ENCODE data around the gene TMEM131.

Gene TMEM131

DNA sequence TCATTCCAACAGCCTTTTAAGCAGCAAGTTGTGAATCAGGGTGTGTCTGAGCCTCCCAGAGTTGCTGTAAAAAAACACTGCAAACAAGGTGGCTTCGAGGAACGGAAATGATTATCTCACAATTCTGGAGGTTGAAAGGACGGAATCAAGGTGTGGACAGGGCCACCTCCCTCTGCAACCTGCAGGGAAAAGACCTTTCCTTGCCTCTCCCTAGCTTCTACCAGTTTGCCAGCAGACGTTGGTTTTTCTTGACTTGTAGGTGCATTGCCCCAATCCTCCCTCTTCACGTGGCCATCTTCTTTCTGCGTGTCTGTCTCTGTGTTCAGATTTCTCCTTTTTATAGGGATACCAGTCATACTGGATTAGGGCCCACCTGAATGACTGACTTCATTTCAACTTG, 24.8 kb upstream of the TMEM131 start:
- DNase-seq (ENCODE audit: low read depth in 2 of 2), result no peak

DNA sequence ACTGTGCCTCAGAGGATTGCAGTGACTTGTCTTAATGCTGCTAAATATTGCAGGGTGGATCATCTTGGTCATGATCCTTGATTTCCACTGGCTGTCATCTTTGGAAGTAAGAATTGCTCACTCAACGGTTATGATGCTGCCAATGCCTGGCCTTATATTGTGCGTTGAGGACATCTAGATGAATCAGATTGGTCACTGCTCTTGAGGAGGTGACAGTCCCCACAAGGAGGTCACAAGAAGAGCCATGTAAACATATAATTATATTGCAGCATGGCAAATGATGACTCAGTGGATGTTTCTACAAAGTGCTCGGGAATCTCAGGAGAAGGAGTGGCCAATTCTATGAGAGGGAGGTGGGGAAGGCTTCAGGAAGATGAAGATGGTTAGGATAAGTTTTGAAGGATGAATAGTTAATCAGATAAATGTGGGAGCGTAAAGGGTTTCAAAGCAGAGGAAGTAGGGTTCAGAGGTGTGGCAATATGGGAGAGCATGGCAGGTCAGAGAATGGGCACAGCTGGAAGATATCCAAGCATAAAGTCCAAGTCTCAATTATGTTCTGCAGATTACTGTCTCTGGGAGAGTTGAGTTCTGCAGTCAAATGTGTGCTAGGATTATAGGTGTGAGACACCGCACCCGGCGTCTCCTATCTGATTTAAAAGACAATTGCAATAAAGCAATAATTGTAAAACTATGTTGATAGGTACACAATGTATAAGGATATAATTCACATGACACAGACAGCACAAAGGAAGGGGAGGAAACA, 21.3 kb upstream of the TMEM131 start:
- no peak for DNase-seq (ENCODE audit: low read depth in 2 of 2)

DNA sequence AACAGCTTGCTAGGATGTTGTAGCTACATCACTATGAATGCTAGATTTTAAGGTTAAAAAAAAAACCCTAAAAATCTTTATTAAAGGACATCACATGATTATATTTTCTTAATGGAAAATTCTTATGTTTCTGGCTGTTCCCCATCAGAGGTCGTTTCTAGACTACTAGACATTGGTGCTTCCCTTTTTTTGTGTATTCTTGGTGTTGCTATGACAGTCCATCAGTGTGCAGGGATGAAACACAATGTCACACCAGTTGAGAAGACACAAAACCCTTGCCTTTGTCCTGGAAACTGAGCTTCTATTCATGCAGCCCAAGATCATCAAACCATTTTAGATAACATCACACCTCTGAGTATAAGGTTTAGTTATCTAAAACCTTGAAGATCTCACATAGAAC, 19.9 kb upstream of the TMEM131 start:
- no peak for DNase-seq (ENCODE audit: low read depth in 2 of 2)

DNA sequence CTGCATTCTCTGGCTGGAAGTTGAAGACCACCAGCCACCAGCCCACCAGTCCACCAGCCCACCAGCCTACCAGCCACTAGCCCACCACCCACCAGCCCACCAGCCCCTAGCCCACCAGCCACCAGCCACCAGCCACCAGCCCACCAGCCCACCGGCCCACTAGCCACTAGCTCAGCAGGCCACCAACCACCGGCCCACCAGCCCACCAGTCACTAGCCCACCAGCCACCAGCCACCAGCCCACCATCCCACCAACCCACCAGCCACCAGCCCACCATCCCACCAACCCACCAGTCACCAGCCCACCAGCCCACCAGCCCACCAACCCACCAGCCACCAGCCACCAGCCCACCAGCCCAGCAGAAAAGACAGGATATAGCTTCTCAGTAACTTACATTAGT, 18.6 kb upstream of the TMEM131 start:
- DNase-seq (ENCODE audit: low read depth in 2 of 2), result no peak

DNA sequence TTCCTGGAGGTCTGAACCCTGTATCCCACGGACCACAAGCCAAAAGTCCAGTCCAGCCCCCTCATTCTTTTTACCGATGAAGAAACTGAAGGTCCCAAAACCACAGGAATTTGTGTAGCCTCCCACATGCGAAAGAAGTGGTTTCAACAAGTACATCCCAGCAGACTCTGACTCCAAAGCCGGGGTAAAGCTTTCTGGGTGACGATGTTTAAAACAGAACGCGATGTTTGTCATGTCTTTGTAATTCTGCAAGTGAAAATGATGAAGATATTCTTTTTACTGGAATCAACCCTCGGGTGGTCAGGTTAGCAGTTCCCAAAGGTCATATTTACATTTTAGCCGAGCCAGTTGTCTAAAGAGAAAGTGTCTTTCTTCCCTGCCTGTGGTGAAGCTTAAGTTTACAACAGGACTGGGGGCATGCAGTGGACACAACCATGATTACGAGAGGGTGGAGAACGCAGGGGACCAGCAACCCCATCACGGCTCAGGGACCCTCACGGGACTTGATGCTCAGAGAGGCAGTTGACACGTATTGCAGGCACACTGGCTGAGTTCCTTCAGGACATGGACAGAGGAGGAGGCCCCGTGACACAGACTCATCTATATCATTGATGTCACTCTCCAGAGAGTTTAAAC, 17.8 kb upstream of the TMEM131 start:
- no peak for DNase-seq (ENCODE audit: low read depth in 2 of 2)

DNA sequence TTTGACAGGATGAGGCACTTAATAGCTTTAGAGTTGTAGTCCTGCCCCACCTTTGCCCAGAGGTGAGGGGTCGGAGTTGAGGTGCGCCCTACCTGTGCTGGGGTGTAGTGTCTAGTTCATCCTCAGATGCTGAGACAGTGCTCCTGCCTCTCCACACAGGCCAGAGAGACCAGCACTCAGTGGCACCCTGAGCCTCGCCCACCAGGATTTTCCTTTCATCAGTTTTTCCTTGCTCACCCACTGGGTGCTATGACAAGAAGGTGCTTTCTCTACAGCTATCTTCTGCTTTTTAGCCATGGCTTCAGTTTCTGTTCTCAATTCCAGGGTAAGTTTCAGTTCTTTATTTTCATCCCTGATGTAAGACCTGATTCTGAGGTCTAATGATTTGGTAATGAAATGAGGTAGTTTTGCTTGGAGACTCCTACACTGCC, 16.8 kb upstream of the TMEM131 start:
- no peak for DNase-seq (ENCODE audit: low read depth in 2 of 2)

DNA sequence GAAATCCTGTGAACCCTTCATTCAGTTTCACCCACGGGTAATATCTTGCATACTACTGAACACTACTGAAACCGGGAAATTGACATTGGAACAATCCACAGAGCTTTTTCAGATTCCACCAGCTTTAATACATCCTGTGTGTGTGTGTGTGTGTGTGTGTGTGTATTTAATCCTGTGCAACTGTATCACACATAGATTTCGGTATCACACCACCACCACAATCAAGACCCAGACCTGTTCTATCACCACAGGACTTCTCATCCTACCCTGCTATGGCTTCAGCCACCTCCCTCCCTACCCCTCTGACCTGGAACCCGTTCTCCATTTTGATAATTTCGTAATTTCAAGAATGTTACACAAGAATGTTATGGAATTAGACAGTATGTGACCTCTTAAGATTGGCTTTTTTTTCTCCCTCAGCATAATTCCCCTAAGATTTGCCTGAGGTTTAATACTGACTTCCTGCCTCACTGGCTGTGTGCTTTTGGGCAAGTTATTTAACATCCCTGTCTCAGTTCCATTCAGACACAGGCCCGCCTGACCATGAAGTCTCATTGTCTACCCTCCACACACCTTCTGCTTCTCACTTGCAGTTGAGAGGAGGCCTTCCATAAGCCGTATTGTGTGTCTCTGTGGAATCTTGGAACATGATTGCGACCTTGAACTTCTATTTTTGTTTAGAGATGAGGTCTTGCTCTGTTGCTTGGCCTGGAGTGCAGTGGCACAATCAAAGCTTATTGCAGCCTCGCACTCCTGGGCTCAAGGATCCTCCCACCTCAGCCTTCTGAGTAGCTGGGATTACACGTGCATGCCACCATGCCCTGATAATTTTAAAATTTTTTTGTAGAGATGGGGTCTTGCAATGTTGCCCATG, 14.4 kb upstream of the TMEM131 start:
- no peak for DNase-seq (ENCODE audit: low read depth in 2 of 2)

DNA sequence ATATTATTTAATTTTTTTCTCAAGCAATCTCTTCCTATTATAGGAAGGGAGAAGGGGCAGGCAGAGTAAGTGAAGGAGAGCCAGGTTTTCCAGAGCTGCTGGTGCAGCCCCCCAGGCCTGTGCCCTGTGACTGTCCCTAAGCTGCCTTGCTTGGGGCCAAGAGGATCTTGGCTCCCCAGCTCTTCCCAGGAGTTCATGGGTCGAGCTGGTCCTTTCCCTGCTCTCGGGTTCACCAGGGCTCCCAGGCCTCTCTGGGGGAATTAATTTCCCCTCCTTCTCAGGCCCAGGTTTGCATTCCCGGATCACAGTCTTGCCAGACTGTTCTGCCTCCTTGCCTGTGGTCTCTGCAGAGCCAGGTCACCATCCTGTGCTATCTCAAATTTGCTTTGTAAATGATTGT, 12.7 kb upstream of the TMEM131 start:
- no peak for DNase-seq (ENCODE audit: low read depth in 2 of 2)

DNA sequence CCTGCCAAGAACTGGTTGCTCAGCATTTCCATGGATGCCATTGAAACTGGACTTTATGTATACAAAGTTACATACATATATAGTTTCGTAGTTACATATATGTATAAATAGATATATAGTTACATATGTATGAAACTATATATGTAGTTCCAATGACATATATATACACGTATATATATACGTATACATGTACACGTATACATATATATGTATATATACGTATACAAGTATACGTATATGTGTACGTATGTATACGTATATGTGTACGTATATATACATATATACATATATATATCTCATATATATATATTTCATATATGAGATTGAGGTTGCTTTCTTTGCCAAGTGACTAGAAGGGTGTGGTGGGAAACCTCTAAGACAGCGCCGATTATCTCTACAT, 10.6 kb upstream of the TMEM131 start:
- DNase-seq (ENCODE audit: low read depth in 2 of 2), result no peak

DNA sequence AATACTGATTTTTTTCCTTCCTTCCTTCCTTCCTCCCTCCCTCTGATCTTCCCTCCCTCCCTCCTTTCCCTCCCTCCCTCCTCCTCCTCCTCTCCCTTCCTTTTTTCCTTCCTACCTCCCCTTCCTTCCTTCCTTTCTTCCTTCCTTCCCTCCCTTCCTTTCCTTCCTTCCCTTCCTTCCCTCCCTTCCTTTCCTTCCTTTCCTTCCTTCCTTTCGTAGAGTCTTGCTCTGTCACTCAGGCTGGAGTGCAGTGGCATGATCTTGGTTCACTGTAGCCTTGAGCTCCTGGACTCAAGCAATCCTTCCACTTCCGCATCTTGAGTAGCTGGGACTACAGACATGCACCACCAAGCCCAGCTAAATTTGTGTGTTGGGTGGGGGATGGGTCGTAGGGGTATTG, 8.9 kb upstream of the TMEM131 start:
- DNase-seq (ENCODE audit: low read depth in 2 of 2), result no peak

DNA sequence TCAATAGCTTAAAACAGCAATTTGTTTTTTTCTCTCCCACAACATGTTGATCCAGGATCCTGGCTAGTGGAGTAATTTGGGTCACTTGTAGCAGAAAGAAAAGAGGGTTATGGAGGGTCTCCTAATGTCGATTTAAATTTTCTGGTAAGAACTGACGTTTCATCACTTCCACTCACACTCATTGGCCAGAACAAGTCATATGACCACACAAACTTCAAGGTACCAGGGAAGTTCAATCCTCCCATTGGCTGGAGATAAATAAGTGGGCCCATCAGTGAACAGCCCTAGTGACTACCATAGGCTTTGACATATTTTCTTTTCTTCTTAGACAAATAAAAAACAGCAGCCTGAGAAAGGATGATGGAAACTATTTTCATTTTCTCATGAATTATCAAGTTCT, 8.3 kb upstream of the TMEM131 start:
- no peak for DNase-seq (ENCODE audit: low read depth in 2 of 2)

DNA sequence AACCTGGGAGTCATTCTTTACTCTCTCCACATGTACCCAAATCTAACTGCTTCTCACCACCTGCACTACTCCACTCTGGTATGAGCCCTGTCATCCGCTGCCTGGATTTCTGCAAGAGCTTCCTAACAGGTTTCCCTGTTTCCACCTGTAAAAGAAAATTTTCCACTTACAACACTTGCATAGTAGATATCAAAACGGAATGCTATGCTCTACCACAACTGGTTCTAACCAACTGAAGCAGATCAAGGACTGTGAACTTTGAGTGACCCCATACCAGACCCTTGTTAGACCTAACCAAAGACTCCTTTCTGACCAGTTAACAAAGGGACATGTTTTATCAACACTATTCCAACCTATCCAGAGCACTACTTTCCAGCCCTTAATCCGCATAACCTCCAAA, 3.8 kb upstream of the TMEM131 start:
- no peak for DNase-seq (ENCODE audit: low read depth in 2 of 2)

DNA sequence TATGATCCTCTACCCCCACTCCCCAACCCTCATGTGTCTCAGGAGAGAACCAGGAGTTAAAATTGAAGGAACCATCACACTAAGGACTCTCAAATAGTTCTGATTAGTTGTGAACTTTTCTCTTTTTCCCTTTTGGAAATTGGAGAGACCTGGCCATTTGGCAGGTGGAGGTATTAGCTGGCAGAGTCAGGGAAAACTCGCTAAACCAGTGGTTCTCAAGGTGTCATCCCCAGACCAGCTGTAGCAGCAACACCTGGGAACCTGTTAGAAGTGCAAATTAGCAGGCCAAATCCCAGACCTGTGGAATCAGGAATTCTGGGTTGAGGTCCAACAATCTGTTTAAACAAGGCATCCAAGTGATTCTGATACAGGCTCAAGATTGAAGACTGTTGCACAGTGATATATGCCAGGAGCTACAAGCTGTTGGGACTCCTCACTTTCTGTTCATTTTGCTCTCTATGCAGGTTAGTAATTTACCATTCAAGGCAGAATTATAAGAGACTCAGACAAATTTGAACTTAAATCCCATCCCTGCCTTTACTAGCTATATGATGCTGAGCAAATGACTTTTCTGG, 2.8 kb upstream of the TMEM131 start:
- no peak for DNase-seq (ENCODE audit: low read depth in 2 of 2)

DNA sequence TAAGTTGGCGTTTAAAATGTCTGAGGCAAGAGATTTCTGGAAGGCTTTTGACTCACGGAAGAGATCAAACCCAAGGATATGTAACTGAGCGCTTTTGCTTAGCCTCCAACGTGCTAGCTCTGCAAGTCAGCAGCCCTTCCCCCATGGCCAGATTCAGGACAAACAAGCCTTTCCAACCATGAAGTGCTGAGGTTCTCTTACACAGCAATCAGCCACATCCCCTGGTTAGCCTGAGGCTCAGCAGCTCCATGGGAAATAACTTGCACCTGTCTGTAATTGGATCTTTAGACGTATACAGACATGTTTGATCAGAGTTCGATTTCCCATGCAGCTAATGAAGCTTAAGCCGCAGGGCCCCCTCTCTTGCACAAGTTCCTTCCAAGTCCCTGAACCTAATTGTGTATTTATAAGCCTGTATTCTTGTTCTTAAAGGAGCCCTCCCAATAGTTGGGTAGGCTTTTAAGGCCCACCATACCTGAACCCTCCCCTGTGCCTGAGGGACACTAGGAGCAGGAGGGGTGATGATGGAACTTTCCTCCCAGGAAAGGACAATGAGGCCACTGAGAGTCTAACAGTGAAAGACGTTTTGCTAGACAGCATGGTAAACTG, 2.1 kb upstream of the TMEM131 start:
- DNase-seq (ENCODE audit: low read depth in 2 of 2), result no peak

DNA sequence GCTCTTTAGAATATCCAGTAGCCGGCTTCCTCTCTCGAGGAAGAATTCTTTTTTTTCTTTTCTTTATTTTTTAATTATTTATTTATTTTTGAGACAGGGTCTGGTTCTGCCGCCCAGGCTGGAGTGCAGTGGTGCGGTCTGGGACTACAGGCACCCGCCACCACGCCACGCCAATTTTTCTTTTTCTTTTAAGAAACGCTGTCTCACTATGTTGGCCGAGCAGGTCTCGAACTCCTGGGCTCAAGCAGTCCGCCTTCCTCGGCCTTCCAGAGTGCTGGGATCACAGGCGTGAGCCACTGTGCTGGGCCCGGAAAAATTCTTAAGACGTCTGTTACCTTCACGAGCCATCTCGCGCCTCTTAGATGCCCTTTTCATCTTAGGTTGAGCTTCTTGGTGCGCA, 931 bp upstream of the TMEM131 start:
- DNase-seq (ENCODE audit: low read depth in 2 of 2), result no peak

DNA sequence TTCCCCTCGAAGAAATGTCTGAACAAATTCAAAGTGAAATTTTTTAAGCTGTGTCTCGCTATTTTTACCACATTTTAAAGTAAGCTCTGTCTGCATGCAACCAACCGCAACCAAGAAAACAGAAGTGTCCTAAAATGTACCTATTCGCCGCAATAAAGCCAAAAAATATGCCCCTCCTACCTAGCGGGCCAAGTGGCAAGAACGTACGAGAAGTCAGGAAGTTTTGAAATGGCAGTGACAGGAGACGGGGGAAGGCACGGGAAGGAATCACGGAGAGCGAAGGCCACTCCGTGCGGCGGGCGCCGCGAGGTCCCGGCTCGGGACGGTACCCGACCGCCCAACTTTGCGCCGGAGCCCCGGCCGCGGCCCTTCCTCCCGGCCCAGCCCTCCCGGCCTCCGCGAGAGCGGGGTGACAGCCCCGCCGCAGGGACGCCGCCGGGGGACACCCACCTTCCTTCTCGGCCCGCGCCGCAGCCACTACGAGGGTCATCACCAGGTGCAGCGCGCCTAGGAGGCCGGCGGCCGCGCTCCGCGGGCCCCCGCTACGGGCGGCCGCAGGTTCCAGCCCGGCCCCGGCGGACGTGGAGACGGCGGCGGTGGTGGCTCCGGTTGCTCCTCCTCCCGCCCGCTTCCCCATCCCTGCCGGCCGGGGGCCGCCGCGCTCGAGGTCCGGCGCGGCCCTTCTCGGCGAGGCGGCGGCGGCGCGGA, 568 bp downstream of the TMEM131 start:
- DNase-seq (ENCODE audit: low read depth in 2 of 2), result peak; percentile 6 to 20

DNA sequence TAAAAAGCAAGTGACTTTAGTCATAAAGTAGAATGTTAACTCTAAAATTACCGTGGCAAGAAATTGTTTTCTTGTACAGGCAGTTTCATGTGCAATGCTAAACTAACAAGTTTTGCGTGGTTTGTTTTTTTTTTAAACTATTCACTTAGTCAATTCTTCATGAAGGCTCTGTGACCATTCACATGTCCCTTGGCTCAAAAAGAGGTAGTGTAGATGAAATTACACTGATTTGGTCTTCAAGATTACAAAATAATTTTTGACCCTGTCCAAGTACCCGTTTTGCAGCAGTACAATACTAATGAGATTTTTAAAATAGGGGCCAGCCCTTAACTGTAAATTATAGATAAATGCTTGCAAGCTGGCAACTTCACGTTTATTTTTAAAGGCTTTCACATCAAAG, 1.3 kb downstream of the TMEM131 start:
- DNase-seq (ENCODE audit: low read depth in 2 of 2), result no peak

DNA sequence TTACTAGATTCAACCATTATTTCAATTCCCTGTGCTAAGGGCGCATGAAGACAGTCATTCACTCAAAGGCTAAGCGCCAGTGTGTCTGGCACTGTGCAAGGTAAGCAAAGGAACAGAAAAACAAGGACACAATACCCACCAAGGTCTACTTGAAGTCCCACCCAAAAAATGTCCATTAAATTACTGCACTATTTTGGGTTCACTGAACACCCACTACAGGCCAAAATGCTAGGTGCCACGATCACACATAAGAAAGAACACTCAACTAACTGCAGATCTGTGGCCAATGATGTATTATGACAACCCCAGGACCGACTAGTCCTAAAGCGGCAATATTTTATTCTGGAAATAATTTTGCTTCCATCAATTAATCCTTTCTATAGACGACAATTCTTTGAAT, 1.8 kb downstream of the TMEM131 start:
- no peak for DNase-seq (ENCODE audit: low read depth in 2 of 2)

DNA sequence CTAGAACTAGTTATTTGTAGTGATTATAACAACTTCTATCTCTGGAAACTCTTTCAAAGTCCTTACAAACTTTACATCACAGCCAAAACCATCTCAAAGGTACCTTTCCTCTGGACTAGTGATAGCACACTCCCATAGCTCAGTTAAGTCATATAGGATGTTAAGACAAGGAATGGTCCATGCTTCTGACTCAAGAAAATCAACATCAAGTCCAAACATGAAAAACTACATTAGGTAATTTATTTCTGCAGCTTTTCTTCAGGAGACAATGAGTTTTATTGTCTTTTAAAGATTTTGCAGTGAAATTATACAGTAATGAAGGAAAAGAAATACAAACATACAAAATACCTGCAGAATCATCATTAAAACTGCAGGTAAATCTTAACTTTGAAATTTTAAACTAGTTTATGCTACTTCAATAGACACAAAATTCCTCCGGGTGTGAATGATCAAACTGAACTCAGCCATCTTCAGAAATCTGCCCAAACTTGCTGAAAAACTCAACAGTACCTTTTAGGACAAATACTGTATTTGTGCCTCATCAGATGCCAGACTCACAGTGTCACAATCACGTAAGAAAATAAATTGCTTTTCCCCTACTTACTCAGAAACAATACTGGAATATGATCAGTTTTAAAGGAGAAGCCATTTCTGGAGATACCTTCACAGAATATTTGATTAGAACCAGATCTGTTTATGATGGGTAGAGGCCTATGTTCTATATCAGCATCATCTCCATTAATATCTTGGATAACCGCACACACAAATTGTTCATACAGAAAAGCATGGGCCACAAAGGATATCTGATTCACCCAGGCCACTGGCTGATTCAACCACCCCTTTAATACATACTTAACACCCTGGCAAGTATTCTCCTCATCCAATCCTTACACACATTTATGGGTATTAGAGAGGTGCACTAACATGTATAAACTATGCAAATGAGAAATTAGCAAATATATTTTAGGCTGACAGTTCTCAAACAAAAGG, 2.6 kb downstream of the TMEM131 start:
- no peak for DNase-seq (ENCODE audit: low read depth in 2 of 2)
